ENCODE results near the gene DND1. TPM values are rescaled to one million over a fixed set of nuclear protein-coding genes. Genes with fewer than 3 reads are reported as not detected.
A peak's percentile ranks its signal among the peaks of the same experiment; 100 is the strongest.

Gene DND1
- total RNA-seq, 1 experiment from 2014 or later = 3.3 TPM

DNA sequence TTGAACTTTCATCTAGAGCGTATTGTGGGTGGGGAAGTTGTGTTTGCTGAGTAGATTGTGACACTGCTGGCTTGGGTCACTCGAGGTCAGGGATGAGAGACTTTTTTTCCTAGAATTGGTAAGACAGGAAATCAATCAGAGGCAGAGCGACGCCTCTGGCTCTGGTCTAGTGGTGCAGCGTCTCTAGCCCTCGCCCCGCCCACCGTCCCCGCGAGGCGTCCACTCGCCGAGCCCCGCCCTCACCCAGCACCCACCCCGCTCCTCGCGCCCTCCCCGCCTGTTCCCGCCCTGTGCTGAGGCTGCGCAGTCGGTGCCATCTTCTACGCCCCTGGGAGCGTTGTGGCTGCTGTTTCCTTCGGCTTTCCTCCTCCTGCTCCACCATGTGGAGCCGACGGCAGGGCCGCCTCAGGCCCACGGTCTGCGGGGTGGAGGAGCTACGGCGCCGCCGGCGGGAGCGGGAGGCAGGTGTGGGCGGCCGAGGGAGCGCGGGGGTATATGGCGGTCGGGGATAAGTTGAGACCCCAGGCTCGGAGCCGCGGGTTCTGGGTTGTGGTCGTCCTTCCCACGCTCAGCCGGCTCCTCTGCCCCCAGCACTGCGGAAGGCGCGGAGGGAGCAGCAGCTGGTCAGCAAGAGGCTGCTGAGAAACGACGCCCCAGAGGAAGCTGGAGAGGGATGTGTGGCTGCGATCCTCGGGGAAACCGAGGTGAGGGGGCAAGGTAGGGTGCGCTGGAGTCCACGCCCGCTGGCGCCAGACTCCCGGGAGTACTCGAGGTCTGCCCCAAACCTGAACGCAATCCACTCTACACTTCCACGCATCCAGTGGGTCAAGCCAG, 34.0 kb downstream of the DND1 start, which contains the start of gene TMCO6 (continued):
- TF ChIP-seq CTCF (IDR thresholded peaks at IDR 0.05) = no peak
- no peak for TF ChIP-seq HMGA2 (CRISPR knock-in tag; IDR thresholded peaks at IDR 0.05)
- no peak for TF ChIP-seq GRHL2 (CRISPR knock-in tag; IDR thresholded peaks at IDR 0.05; ENCODE audit: insufficient replicate concordance, severe bottlenecking)
- no peak for TF ChIP-seq FOXJ3 (CRISPR knock-in tag; IDR thresholded peaks at IDR 0.05; ENCODE audit: borderline replicate concordance)
- TF ChIP-seq, protein P1, sequence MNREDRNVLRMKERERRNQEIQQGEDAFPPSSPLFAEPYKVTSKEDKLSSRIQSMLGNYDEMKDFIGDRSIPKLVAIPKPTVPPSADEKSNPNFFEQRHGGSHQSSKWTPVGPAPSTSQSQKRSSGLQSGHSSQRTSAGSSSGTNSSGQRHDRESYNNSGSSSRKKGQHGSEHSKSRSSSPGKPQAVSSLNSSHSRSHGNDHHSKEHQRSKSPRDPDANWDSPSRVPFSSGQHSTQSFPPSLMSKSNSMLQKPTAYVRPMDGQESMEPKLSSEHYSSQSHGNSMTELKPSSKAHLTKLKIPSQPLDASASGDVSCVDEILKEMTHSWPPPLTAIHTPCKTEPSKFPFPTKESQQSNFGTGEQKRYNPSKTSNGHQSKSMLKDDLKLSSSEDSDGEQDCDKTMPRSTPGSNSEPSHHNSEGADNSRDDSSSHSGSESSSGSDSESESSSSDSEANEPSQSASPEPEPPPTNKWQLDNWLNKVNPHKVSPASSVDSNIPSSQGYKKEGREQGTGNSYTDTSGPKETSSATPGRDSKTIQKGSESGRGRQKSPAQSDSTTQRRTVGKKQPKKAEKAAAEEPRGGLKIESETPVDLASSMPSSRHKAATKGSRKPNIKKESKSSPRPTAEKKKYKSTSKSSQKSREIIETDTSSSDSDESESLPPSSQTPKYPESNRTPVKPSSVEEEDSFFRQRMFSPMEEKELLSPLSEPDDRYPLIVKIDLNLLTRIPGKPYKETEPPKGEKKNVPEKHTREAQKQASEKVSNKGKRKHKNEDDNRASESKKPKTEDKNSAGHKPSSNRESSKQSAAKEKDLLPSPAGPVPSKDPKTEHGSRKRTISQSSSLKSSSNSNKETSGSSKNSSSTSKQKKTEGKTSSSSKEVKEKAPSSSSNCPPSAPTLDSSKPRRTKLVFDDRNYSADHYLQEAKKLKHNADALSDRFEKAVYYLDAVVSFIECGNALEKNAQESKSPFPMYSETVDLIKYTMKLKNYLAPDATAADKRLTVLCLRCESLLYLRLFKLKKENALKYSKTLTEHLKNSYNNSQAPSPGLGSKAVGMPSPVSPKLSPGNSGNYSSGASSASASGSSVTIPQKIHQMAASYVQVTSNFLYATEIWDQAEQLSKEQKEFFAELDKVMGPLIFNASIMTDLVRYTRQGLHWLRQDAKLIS (CRISPR knock-in tag; IDR thresholded peaks at IDR 0.05; ENCODE audit: borderline replicate concordance) = no peak
- no peak for TF ChIP-seq CDX4 (CRISPR knock-in tag; IDR thresholded peaks at IDR 0.05; ENCODE audit: borderline replicate concordance)
- no peak for TF ChIP-seq PREB (CRISPR knock-in tag; IDR thresholded peaks at IDR 0.05; ENCODE audit: borderline replicate concordance)
- peak; percentile 61; the same call in 1 of the 2 replicates for TF ChIP-seq ARID4B (CRISPR knock-in tag; IDR thresholded peaks at IDR 0.05; ENCODE audit: borderline replicate concordance)
- 0 out of 2 replicates have a peak, but pooled peaks have one; percentile 16 for TF ChIP-seq NFE2L1 (CRISPR knock-in tag; IDR thresholded peaks at IDR 0.05)
- TF ChIP-seq TEAD4 (CRISPR knock-in tag; IDR thresholded peaks at IDR 0.05) = no peak
- 0 out of 2 replicates have a peak, but pooled peaks have one; percentile 19 for TF ChIP-seq SMAD3 (CRISPR knock-in tag; IDR thresholded peaks at IDR 0.05; ENCODE audit: borderline replicate concordance)
- TF ChIP-seq CBFB (CRISPR knock-in tag; IDR thresholded peaks at IDR 0.05; ENCODE audit: low read depth) = 0 out of 2 replicates have a peak, but pooled peaks have one; percentile 56
- TF ChIP-seq IRF2 (CRISPR knock-in tag; IDR thresholded peaks at IDR 0.05; ENCODE audit: borderline replicate concordance, low read depth) = no peak
- TF ChIP-seq NFYB (CRISPR knock-in tag; conservative IDR thresholded peaks at IDR 0.05; ENCODE audit: low read depth) = no peak
- TF ChIP-seq TP53 (CRISPR knock-in tag; IDR thresholded peaks at IDR 0.05) = 0 out of 2 replicates have a peak, but pooled peaks have one; percentile 88
- TF ChIP-seq JUN (CRISPR knock-in tag; IDR thresholded peaks at IDR 0.05) = peak; percentile 73; the same call in 1 of the 2 replicates
- TF ChIP-seq JAZF1 (CRISPR knock-in tag; IDR thresholded peaks at IDR 0.05) = no peak
- no peak for TF ChIP-seq ZNF263 (CRISPR knock-in tag; IDR thresholded peaks at IDR 0.05; ENCODE audit: low read depth)
- no peak for TF ChIP-seq USF1 (CRISPR knock-in tag; IDR thresholded peaks at IDR 0.05)
- TF ChIP-seq, protein P2, sequence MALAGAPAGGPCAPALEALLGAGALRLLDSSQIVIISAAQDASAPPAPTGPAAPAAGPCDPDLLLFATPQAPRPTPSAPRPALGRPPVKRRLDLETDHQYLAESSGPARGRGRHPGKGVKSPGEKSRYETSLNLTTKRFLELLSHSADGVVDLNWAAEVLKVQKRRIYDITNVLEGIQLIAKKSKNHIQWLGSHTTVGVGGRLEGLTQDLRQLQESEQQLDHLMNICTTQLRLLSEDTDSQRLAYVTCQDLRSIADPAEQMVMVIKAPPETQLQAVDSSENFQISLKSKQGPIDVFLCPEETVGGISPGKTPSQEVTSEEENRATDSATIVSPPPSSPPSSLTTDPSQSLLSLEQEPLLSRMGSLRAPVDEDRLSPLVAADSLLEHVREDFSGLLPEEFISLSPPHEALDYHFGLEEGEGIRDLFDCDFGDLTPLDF (CRISPR knock-in tag; IDR thresholded peaks at IDR 0.05) = 0 out of 2 replicates have a peak, but pooled peaks have one; percentile 71
- TF ChIP-seq FOXK1 (CRISPR knock-in tag; IDR thresholded peaks at IDR 0.05) = peak; percentile 77
